ENCODE measurements around the gene WDR82.
A peak's percentile ranks its signal among the peaks of the same experiment; 100 is the strongest.
"Not testable (repeated sequence)": the region's sequence is repeated elsewhere in the genome, so short reads cannot be mapped to it uniquely, and the experiment has no call there.

The WDR82 gene

GRCh38 chr3:52288674-52289073, 10.2 kb upstream of the WDR82 start:
- Mint-ChIP-seq H3K4me1 (peaks cover 19% of the 10 kb centered on the region), H3K4me3 (peak overlapping the region; percentile 90), H3K36me3 (ENCODE audit: low read depth) (no peaks in the 10 kb centered on the region), H3K9me3 (no peaks in the 10 kb centered on the region), H3K27ac (peak overlapping the region; percentile 51), H3K27me3 (ENCODE audit: low read depth, poor library complexity) (no peaks in the 10 kb centered on the region)
- DNase-seq, result no peak
- TF ChIP-seq CTCF (IDR thresholded peaks at IDR 0.05), result no peak

DNA sequence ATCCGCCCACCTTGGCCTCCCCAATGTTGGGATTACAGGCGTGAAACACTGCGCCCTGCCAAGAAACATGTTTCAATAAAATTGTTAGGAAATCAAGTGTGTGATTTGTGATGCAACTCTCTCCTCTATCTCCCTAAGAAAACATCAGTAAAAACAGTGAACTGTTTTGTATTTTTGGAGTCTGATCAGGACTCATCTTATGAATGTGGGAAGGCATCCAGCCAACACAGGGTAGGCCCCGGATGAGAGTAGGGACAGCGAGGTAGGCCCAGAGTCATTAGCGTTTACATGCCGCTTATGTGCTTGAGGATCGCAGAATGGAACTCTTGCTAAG, 8.3 kb upstream of the WDR82 start:
- Mint-ChIP-seq H3K9me3 (no peaks in the 10 kb centered on the region), H3K4me3 (peak overlapping the region; percentile 90), H3K27ac (peak overlapping the region; percentile 100), H3K36me3 (ENCODE audit: low read depth) (no peaks in the 10 kb centered on the region), H3K27me3 (ENCODE audit: low read depth, poor library complexity) (no peaks in the 10 kb centered on the region), H3K4me1 (peaks cover 19% of the 10 kb centered on the region)
- no peak for TF ChIP-seq CTCF (IDR thresholded peaks at IDR 0.05)
- DNase-seq, result no peak

GRCh38 chr3:52284051-52284450, 5.6 kb upstream of the WDR82 start:
- not testable (repeated sequence) for H3K4me3 Mint-ChIP-seq; H3K9me3 Mint-ChIP-seq; H3K27me3 Mint-ChIP-seq (ENCODE audit: low read depth, poor library complexity); DNase-seq; H3K27ac Mint-ChIP-seq; H3K36me3 Mint-ChIP-seq (ENCODE audit: low read depth)
- H3K4me1 Mint-ChIP-seq, result peaks cover 31% of the 10 kb centered on the region

GRCh38 chr3:52283306-52283705, 4.9 kb upstream of the WDR82 start:
- H3K36me3 Mint-ChIP-seq (ENCODE audit: low read depth), result no peaks in the 10 kb centered on the region
- no peaks in the 10 kb centered on the region for H3K9me3 Mint-ChIP-seq
- H3K27me3 Mint-ChIP-seq (ENCODE audit: low read depth, poor library complexity), result no peaks in the 10 kb centered on the region
- no peak for TF ChIP-seq CTCF (IDR thresholded peaks at IDR 0.05)
- H3K4me1 Mint-ChIP-seq, result peaks cover 30% of the 10 kb centered on the region
- H3K27ac Mint-ChIP-seq, result no peak overlapping the region
- H3K4me3 Mint-ChIP-seq, result no peak overlapping the region
- no peak for DNase-seq

DNA sequence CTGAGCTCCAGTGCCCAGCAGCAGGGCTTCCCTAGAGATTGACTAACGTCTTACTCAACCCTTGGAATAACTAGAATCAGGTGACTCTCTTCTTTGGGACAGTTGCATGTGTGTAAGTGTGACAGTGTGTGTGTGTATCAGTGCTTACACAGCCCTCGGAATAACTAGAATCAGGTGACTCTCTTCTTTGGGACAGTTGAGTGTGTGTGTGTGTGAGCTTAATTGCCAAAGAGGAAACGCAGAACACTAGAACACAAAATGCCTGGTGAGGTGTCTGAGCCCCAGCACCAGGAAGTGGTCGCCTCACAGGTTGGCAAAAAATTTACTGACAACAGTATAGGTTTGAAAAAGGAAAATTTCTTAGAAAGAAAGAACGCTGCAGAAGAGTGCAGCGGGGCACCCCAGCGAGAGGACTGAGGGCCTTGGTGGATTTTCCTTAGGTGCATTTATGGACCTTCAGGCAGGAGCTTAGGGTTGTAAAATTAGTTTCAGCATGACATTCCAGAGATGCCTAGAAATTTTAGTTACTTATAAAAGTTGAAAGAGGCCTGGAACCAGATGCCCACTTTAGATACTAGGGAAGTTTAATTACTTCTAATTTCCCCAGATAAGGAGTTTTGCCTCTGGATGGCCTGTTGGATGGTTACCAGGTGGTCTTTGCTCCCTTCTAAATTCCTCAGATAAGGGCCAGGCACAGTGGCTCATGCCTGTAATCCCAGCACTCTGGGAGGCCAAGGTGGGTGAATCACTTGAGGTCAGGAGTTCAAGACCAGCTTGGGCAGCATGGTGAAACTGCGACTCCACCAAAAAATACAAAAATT, 3.7 kb upstream of the WDR82 start:
- Mint-ChIP-seq H3K4me3 (no peak overlapping the region), H3K36me3 (ENCODE audit: low read depth) (no peaks in the 10 kb centered on the region), H3K27me3 (ENCODE audit: low read depth, poor library complexity) (no peaks in the 10 kb centered on the region), H3K9me3 (no peaks in the 10 kb centered on the region), H3K27ac (no peak overlapping the region), H3K4me1 (peaks cover 33% of the 10 kb centered on the region)
- DNase-seq, result no peak
- TF ChIP-seq CTCF (IDR thresholded peaks at IDR 0.05), result no peak

GRCh38 chr3:52280050-52280461, 1.6 kb upstream of the WDR82 start:
- no peak for DNase-seq
- no peak for TF ChIP-seq CTCF (IDR thresholded peaks at IDR 0.05)
- H3K27ac Mint-ChIP-seq, result no peak overlapping the region
- no peaks in the 10 kb centered on the region for H3K9me3 Mint-ChIP-seq
- peaks cover 39% of the 10 kb centered on the region for H3K4me1 Mint-ChIP-seq
- peak overlapping the region; percentile 48 for H3K4me3 Mint-ChIP-seq
- no peaks in the 10 kb centered on the region for H3K27me3 Mint-ChIP-seq (ENCODE audit: low read depth, poor library complexity)
- H3K36me3 Mint-ChIP-seq (ENCODE audit: low read depth), result peaks cover 11% of the 10 kb centered on the region
